GM12874 (cell line): ENCODE results near the gene WDR35.

Experiments
- CTCF ChIP-seq: IDR thresholded peaks from 2 replicates; pipeline ENCODE4 v1.5.1; 2011; ENCODE audit warnings: low read depth, mild to moderate bottlenecking, control low read depth, low read length, moderate library complexity; ENCODE audit not compliant: insufficient read depth

The WDR35 gene

GRCh38 chr2:19876751-19877150, 113.2 kb downstream of the WDR35 start:
- TF ChIP-seq CTCF: no peak

GRCh38 chr2:19875280-19875679, 114.6 kb downstream of the WDR35 start:
- TF ChIP-seq CTCF: no peak

GRCh38 chr2:19874726-19875125, 115.2 kb downstream of the WDR35 start:
- no peak for TF ChIP-seq CTCF

- no peak for TF ChIP-seq CTCF
These were observed 116.9 kb downstream of the WDR35 start for GRCh38 chr2:19873014-19873413.

GRCh38 chr2:19872302-19872701, 117.6 kb downstream of the WDR35 start:
- no peak for TF ChIP-seq CTCF

GRCh38 chr2:19871836-19872235, 118.1 kb downstream of the WDR35 start:
- no peak for TF ChIP-seq CTCF

GRCh38 chr2:19870792-19871191, 119.1 kb downstream of the WDR35 start:
- TF ChIP-seq CTCF: no peak
